GM21576 (cell line): ENCODE measurements around the gene CISD1.
A peak's percentile ranks its signal among the peaks of the same experiment; 100 is the strongest.
"Not testable (repeated sequence)": the region's sequence is repeated elsewhere in the genome, so short reads cannot be mapped to it uniquely, and the experiment has no call there.

ENCODE experiments used
- ATAC-seq: cut with Tn5 transposase; IDR thresholded peaks from one replicate; pipeline ENCODE4 v1.9.1; 2021; ENCODE audit warnings: mild to moderate bottlenecking, moderate library complexity; ENCODE audit not compliant: unreplicated experiment

CISD1 gene

GRCh38 chr10:58268946-58269781, at the start of gene CISD1:
TSS of gene CISD1 (plus strand) at chr10:58269162. CDS start at chr10:58269274, 112 bp downstream.
- peak; percentile 65 for ATAC-seq

GRCh38 chr10:58219875-58220274, 49.1 kb upstream of the CISD1 start:
- ATAC-seq: no peak

DNA sequence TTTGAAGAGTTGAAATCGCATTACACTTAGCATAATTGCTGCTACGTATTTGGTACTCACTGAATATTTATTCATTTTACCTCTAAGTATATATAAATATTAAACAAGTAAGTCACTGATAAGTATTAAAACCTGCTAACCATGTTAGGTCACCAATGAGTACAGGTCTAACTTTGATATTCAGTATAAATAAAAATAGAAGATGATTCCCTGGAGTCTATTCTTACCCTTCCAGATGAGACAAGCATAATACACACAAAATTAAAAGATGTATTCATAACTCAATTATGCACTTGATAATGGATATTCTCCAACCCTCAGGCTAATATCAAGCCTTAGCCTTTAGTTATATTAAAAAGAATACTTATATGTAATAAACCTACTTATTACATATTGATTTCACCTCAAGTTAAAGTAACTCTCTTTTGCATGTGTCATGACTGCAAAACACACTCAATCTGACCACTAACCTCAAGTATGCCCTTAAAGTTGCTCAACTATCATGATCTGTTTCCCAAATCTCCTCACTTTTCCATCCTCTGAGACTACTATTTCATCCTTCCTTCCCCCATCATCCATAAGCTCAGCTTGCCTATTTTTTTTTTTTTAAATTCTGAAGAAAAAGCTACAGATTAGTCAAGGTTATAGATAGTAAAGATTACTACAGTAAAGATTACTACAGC, 48.1 kb upstream of the CISD1 start:
- no peak for ATAC-seq

- ATAC-seq: no peak
Measured at GRCh38 chr10:58225654-58226053, 43.3 kb upstream of the CISD1 start.

DNA sequence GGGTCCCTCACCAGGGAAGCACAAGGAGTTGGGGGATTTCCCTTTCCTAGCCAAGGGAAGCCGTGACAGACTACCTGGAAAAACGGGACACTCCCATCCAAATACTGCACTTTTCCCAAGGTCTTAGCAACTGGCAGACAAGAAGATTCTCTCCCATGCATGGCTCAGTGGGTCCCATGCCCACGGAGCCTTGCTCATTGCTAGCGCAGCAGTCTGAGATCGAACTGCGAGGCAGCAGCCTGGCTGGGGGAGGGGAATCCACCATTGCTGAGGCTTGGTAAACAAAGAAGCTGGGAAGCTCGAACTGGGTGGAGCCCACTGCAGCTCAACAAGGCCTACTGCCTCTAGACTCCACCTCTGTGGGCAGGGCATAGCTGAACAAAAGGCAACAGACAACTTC, 39.1 kb upstream of the CISD1 start:
- not testable (repeated sequence) for ATAC-seq

DNA sequence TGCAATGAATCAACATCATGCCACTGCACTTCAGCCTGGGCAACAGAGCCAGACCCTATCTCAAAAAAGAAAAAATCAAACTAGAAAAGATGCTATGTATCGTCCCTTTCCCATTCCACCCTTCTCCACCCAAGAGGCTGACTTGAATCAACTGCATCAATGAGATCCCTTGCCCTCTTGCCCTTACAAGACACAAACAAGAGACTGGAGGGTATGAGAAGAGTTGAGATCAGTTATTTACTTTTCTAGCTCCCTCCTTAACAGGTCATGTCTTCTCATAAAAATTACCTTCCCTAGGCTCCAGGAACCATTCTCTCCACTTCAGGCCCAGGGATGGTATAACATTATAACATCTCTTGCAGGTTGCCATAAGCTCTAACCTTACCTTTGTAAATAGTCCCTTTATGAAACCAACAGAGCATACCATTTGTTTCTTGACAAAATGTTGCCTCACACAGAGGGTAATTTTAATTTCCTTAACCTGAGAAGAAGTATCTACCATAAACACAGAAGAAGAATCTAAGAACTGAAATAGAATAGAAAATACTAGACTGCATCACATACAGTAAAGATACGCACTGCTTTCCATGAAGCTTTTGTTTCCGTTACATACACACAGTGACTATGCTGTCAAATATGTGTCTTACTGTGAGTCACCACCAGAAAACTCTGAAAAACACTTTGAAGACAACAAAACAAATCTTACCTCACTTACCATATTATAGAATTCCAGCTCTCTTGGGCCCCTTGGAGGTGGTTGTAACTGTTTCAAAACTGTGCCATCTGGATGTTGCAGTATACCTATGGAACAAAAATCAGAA, 31.7 kb upstream of the CISD1 start:
- no peak for ATAC-seq

DNA sequence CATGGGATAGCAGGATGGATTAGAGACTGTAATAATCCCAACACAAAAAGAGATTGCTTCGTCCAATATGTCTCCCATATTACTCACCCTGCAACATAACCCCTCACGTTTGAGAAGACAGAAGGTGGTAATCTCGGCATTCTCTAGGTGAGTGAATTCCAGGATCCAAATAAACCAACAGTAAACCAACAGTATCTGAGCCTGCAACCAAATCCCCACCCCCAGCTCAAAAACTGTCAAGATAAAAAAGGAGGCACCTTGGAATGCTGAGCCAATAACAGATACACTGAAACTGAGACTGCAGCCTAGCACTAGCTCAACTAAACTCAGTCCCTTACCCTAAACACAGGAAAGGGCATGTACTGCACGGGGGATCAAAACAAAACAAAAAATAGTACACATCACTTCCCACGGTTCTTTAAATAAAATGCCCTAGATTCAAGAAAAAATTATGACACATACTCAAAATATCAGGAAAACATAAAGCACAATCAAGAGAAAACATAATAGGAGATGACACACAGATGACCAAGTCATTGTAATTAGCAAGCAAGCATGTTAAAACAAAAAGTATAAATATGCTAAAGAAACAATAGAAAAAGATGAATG, 29.3 kb upstream of the CISD1 start:
- no peak for ATAC-seq

GRCh38 chr10:58240531-58240930, 28.4 kb upstream of the CISD1 start:
- no peak for ATAC-seq

DNA sequence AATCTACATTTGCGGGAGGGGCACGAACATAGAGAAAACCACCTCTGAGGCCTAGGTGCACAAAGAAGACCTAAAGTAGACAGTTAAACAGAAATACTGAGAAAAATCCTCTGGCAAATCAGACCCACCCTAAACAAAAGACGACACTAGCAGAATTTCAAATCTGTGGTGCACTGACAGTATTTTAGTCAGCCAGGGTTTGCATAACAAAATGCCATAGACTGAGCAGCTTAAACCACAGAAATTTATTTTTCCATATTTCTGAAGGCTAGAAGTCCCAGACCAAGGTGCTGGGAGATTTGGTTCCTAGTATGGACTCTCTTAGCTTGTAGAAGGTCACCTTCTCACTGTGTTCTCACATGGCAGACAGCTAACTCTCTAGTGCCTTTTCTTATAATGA, 27.6 kb upstream of the CISD1 start:
- ATAC-seq: no peak

DNA sequence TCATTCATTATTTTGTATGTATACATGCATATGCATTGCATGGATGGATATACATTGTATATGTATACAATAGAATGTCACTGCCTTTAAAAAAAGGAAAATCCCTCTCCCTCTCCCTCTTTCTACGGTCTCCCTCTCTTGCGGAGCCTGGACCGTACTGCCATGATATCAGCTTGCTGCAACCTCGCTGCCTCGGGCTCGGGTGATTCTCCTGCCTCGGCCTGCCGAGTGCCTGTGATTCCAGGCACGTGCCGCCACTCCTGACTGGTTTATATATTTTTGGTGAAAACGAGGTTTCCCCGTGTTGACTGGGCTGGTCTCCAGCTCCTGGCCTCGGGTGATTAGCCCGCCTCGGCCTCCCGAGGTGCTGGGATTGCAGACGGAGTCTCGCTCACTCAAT, 25.7 kb upstream of the CISD1 start:
- no peak for ATAC-seq

DNA sequence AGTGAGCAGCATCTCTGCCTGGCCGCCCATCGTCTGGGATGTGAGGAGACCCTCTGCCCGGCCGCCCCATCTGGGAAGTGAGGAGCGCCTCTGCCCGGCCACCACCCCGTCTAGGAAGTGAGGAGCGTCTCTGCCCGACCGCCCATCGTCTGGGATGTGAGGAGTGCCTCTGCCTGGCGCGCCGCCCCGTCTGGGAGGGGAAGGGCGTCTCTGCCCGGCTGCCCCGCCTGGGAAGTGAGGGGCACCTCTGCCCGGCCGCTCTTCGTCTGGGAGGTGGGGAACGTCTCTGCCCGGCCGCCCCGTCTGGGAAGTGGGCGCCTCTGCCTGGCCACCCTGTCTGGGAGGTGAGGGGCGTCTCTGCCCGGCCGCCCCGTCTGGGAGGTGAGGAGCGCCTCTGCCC, 25.2 kb upstream of the CISD1 start:
- ATAC-seq: not testable (repeated sequence)

DNA sequence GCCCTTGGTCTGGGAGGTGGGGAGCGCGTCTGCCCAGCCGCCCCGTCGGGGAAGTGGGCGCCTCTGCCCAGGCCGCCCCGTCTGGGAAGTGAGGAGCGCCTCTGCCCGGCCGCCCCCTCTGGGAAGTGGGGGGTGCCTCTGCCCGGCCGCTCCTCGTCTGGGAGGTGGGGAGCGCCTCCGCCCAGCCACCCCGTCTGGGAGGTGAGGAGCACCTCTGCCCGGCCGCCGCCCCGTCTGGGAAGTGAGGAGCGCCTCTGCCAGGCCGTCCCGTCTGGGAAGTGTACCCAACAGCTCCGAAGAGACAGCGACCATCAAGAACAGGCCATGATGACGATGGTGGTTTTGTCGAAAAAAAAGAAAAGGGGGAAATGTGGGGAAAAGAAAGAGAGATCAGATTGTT, 24.7 kb upstream of the CISD1 start:
- ATAC-seq: not testable (repeated sequence)

GRCh38 chr10:58244666-58245065, 24.3 kb upstream of the CISD1 start:
- ATAC-seq: not testable (repeated sequence)

GRCh38 chr10:58253184-58253583, 15.8 kb upstream of the CISD1 start:
- ATAC-seq: no peak

DNA sequence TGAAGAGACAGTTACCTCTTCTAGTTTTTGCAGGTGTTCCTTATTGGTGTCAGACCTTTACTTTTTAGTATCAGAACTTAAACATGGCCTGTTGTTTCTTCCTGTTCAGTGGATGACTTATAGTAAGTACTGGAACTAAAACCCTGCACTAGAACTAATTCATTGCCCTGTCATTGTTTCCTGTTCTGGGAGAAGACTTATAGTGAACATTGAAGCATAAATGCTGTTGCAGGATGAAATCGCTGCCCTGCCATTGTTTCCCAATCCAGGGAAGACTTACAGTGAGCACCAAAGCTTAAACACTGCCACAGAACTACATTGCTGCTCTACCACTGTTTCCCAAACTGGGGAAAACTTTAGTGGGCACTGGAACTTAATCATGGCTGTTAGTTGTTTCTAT, 14.3 kb upstream of the CISD1 start:
- ATAC-seq: no peak

GRCh38 chr10:58256013-58256780, 12.8 kb upstream of the CISD1 start:
- not testable (repeated sequence) for ATAC-seq

DNA sequence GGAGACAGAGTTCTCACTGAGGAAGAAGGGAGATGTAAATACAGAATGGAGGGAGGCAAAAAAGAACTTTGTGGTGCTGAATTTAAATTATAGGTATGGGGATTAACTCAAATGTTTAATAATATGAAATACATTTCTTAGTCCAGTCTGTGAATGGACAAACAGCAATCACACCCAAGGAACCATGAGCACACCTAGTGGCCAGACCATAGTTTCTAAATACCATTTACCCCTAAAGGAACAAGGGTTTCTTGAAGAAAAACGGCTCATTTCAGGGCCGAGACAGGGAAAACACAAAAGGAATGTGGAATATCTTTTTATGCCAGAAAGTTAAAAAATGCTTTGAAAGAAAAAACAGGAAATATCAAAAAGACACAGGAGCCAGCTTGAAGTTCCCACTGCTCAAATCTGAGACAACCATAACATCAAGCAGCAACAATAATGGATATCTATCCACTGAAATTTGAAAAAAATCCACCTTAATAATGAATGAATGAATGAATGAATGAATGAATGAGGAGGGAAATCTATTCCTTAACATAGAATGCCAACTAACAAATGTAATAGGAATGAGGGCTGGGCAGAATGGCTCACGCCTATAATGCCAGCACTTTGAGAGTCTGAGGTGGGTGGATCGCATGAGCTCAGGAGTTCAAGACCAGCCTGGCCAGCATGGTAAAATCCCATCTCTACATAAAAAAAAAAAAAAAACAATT, 9.8 kb upstream of the CISD1 start:
- ATAC-seq: no peak

GRCh38 chr10:58260334-58260733, 8.6 kb upstream of the CISD1 start:
- no peak for ATAC-seq

DNA sequence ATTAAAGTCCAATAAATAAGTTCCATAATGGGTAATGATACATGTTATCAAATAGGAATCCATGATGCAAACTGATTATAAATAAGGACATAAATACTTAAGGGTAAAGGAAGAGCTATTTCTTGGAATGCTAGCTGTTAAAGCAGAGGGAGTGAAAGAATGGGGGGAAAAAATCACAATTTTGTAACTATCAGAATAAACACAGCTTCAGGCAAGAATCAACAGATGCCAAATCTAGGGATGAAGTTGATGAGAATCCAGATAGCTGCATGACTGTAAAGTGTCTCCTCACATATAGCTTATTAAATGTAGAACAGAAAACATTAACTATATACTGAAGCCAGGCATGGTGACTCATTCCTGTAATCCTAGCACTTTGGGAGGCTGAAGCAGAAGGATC, 6.2 kb upstream of the CISD1 start:
- no peak for ATAC-seq

DNA sequence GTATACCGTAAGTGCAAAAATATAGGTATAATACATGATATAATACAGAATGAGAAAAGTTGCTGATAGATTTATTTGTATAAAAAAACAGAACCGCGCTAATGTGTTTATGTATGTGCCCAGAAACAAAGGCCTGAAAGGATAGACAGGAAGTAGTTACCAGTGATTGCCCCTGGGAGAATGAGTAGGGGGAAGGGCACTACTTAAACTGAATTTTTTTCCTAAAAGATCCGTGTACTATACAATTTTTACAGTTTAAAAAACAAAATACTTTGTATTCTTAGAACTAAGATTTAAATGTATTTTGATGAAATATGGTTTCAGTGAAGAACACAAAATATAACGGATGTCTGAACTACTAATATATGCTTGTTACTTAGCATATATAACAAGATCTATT, 4.2 kb upstream of the CISD1 start:
- ATAC-seq: no peak
